Psoas muscle (tissue), 8 donors: ENCODE measurements around the gene VILL. TPM values are rescaled to one million over a fixed set of nuclear protein-coding genes. Genes with fewer than 3 reads are reported as not detected.

Source experiments
- ATAC-seq, 4 donors: fragments of 200-7000 bp; cut with Tn5 transposase; one replicate each; pipeline ENCODE4 v1.9.1; 2020; ENCODE audit warnings: moderate library complexity in 3 of 4, mild to moderate bottlenecking in 2 of 4
- DNase-seq, 2 donors: peaks; one replicate each; pipeline ENCODE4 v3.0.0-alpha.2; 2020
- H3K27ac ChIP-seq: fragments of 200-600 bp; one replicate; pipeline ENCODE4 v1.8.0; 2022
- H3K27me3 ChIP-seq, 3 donors: fragments of 200-600 bp in 1 of 3; one replicate each; pipeline versions ENCODE4 v1.6.1 to v1.8.0; 2013 to 2022; ENCODE audit warnings: low read length in 2 of 3, mild to moderate bottlenecking in 2 of 3, moderate library complexity in 1 of 3; ENCODE audit not compliant: insufficient read depth in 3 of 3
- H3K36me3 ChIP-seq, 2 donors: fragments of 200-600 bp in 1 of 2; one replicate each; pipeline versions ENCODE4 v1.6.1 to v1.8.0; 2013 to 2022; ENCODE audit warnings: low read depth in 1 of 2, mild to moderate bottlenecking in 1 of 2, moderate library complexity in 1 of 2; ENCODE audit not compliant: insufficient read depth in 1 of 2
- H3K4me1 ChIP-seq: fragments of 200-600 bp; one replicate; pipeline ENCODE4 v1.8.0; 2022
- H3K4me3 ChIP-seq: fragments of 200-600 bp; one replicate; pipeline ENCODE4 v1.8.0; 2022; ENCODE audit warnings: mild to moderate bottlenecking
- H3K9me3 ChIP-seq: fragments of 200-600 bp; one replicate; pipeline ENCODE4 v1.8.0; 2022
- WGBS, 3 donors: extraction: QIAGEN DNeasy Blood & Tissue Kit; methylation state at CpG; one replicate each; pipeline versions ENCODE4 v1.1.6 to v1.1.7; 2013; 5-methylcytosine and 5-hydroxymethylcytosine counted together
- intact Hi-C, 2 donors: fragments of 100-400 bp; cut with DNase I; formaldehyde crosslinking; loops; one replicate each; pipeline versions ENCODE4 v1.11.0 to v1.14.2; 2022
- polyA plus RNA-seq, 3 donors: library from polyadenylated mRNA; stranded (reverse); fragments of 200-250 nt; gene quantifications; one replicate each; pipeline ENCODE4 v1.2.3, GENCODE V29; 2013
- total RNA-seq, 4 donors: library from RNA; stranded (reverse); fragmentation: NEBNext Ultra II Directional in 2 of 4; extraction: Animal tissue kit (Norgen Biotek cat#: 25700) in 2 of 4; gene quantifications; one replicate each; pipeline versions ENCODE4 v1.2.1 to v1.2.4, GENCODE V29; 2021 to 2023
- TF ChIP-seq, protein P1 (sequence below): fragments of 200-600 bp; IDR thresholded peaks from one replicate; pipeline ENCODE4 v1.8.0; 2022; ENCODE audit warnings: antibody characterized with exemption
- donor health status: healthy with polysubstance abuse.
- donor health status: DM: no; HTN: no; CAD: no; lungs with moderate emphysema.
- donor health status: Bipolar disorder and iron deficiency.
- donor health status: healthy.
- donor health status: DM: yes; HTN: yes; CAD: no.
- donor health status: DM: no; HTN: no; CAD: no.
- donor health status: DM: no; HTN: no; CAD: no.
- donor health status: DM: yes; HTN: yes; CAD: no.

Gene VILL
- total and polyA plus RNA-seq, 7 donors, result 0.65 to 2.1 (median 0.92) TPM

DNA sequence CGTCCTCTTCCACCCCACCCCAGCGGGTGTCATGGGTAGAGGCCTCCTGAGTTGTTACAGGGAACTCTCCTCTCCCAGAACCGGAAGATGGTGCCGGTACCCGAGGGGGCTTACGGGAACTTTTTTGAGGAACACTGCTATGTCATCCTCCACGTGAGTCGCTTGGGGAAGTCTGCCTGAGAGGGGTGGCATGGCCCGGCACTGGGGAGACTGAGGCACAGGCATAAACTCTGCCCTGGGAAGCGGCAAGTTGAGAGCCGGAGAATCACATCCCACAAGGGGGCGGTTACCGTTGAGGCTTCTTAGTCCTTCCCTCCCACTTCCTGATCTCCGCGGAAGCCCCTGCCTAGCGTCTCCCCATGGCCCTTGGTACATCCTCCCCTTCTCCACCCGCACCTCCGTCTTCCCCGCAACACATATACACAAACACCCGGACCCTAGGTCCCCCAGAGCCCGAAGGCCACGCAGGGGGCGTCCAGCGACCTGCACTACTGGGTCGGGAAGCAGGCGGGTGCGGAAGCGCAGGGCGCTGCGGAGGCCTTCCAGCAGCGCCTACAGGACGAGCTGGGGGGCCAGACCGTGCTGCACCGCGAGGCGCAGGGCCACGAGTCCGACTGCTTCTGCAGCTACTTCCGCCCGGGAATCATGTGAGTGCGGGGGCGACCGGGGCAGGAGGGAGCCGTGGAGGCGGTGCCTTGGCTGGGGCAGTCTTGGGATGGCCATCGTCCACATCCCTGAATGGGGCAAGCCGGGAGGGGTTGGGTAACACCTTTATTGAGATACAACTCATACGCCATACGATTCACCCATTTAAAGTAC is 3.4 kb downstream of the VILL start:
- Histone ChIP-seq H3K36me3 (no peaks in the 10 kb centered on the region), H3K27me3 (no peaks in the 10 kb centered on the region), H3K27ac (peak overlapping the region; percentile 67), H3K9me3 (no peaks in the 10 kb centered on the region), H3K4me1 (no peaks in the 10 kb centered on the region), H3K4me3 (peak overlapping the region; percentile 71)
- peak; percentile 49 to 56 (median 55) for ATAC-seq
- TF ChIP-seq, protein P1, sequence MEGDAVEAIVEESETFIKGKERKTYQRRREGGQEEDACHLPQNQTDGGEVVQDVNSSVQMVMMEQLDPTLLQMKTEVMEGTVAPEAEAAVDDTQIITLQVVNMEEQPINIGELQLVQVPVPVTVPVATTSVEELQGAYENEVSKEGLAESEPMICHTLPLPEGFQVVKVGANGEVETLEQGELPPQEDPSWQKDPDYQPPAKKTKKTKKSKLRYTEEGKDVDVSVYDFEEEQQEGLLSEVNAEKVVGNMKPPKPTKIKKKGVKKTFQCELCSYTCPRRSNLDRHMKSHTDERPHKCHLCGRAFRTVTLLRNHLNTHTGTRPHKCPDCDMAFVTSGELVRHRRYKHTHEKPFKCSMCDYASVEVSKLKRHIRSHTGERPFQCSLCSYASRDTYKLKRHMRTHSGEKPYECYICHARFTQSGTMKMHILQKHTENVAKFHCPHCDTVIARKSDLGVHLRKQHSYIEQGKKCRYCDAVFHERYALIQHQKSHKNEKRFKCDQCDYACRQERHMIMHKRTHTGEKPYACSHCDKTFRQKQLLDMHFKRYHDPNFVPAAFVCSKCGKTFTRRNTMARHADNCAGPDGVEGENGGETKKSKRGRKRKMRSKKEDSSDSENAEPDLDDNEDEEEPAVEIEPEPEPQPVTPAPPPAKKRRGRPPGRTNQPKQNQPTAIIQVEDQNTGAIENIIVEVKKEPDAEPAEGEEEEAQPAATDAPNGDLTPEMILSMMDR, result no peak
- 6 to 8% (median 7%) methylated on average over 48 to 49 of the region's 49 CpGs for WGBS, 3 donors
- peak; percentile 88 to 89 for DNase-seq
- intact Hi-C loops, result no loop called here

DNA sequence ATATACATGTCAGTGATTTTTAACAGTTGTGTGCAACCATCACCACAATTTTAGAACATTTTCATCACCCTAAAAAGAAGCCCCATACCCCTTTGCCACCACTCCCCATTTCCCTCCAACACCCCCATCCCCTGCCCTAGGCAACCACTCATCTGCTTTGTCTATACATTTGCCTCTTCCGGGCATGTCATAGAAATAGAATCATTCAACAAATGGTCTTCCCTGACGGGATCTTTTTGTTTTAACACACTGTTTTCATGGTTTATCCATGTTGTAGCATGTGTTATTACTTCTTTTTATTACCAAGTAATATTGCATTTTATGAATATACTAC is 4.0 kb downstream of the VILL start:
- TF ChIP-seq, protein P1, result no peak
- no peaks in the 10 kb centered on the region for H3K36me3 ChIP-seq
- ATAC-seq, result no peak
- peaks cover 4% of the 10 kb centered on the region for H3K4me1 ChIP-seq
- H3K4me3 ChIP-seq, result peak overlapping the region; percentile 71
- intact Hi-C loops, result no loop called here
- no peaks in the 10 kb centered on the region for H3K27me3 ChIP-seq
- no peak for DNase-seq
- no peaks in the 10 kb centered on the region for H3K9me3 ChIP-seq
- 24 to 47% (median 28%) methylated on average over 2 of the region's 2 CpGs for WGBS, 3 donors
- peak overlapping the region; percentile 67 for H3K27ac ChIP-seq

DNA sequence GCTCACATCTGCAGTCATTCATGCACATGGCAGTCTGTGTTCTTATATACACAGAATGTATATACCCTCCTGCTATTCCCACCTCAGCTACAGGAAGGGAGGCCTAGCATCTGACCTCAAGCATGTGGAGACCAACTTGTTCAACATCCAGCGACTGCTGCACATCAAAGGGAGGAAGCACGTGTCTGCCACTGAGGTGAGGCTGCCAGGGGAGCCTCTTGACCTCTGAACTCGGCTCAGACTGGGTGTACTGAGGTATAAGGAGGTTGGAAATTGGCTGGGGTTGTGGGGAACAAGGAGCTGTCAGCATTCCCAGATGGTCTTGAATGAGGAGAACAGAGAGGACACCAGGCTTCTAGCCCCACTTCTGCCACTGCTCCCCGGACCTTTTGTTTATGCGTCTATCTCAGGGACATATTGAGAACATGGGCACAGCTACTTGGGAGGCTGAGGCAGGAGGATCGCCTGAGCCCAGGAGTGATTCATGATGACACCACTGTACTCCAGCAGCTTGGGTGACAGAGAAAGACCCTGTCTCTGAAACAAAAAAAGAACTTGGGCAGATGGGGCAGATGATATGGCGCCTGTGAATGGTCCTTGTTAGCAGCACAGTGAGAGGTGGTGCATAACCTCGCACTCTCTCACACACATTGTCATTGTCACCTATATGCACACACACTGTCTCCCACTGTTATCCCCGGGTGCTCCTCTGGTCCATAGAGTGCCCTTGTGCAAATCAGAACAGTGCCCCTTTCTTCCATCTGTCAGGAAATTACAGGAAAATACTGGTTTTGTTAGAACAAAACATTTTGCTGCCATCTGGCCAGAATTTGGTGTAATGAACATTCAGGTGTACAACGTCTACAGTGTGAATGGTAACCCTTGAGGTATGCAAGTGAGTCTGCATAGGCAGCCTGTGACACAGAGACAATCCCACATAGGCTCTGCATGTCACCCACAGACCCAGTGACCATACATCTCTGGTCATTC is 5.4 kb downstream of the VILL start:
- H3K4me1 ChIP-seq, result peaks cover 4% of the 10 kb centered on the region

DNA sequence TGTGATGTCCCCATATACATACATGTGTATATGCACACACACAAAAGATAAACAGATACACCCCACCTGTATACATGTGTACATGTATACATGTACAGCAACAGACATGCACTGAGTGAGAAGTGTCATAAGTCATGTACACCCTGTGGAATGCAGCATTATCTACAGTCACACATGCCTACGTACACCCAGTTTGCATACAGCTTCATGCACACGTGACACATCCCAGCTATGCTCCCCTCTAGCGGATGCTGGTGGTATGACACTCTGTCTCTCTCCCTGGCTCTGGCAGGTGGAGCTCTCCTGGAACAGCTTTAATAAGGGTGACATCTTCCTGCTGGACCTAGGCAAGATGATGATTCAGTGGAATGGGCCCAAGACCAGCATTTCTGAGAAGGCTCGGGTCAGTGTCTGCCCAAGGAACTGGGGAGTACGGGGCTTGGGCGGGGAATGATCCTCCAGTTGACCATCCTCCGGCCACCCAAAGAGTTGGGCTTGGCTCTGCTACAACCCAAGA is 6.3 kb downstream of the VILL start:
- TF ChIP-seq, protein P1, result peak; percentile 78
- Histone ChIP-seq H3K4me1 (peaks cover 4% of the 10 kb centered on the region), H3K9me3 (no peaks in the 10 kb centered on the region), H3K27me3 (no peaks in the 10 kb centered on the region), H3K4me3 (no peak overlapping the region), H3K27ac (no peak overlapping the region), H3K36me3 (no peaks in the 10 kb centered on the region)
- ATAC-seq, result peak; percentile 31 to 57 (median 54)
- WGBS, 3 donors, result 55 to 58% (median 58%) methylated on average over 7 of the region's 7 CpGs
- DNase-seq, result peak; percentile 60 to 76
- intact Hi-C loops, result no loop called here

More for the DNA sequence above, 5.4 kb downstream of the VILL start:
- DNase-seq, result no peak
- H3K27me3 ChIP-seq, result no peaks in the 10 kb centered on the region
- TF ChIP-seq, protein P1, result no peak
- no peaks in the 10 kb centered on the region for H3K9me3 ChIP-seq
- no peaks in the 10 kb centered on the region for H3K36me3 ChIP-seq
- intact Hi-C loops, result no loop called here
- WGBS, 3 donors, result 84 to 90% (median 89%) methylated on average over 10 of the region's 10 CpGs
- H3K4me3 ChIP-seq, result no peak overlapping the region
- ATAC-seq, result no peak
- H3K27ac ChIP-seq, result no peak overlapping the region
